GM23248 (cell line): Measurements from ENCODE around the gene UST. TPM values are rescaled to one million over a fixed set of nuclear protein-coding genes. Genes with fewer than 3 reads are reported as not detected.
"Not testable (repeated sequence)": the region's sequence is repeated elsewhere in the genome, so short reads cannot be mapped to it uniquely, and the experiment has no call there.

ENCODE experiments used
- DNase-seq: peaks from one replicate; pipeline ENCODE4 v3.0.0-alpha.2; 2015
- H2AFZ ChIP-seq: fragments of 200-600 bp; sonication (generic); 2 replicates; pipeline ENCODE4 v1.6.1; 2016; ENCODE audit warnings: antibody characterized with exemption
- H3F3A ChIP-seq: fragments of 200-600 bp; sonication (generic); 2 replicates; pipeline ENCODE4 v1.6.1; 2016; ENCODE audit warnings: mild to moderate bottlenecking, antibody characterized with exemption, mixed run types; ENCODE audit not compliant: insufficient read depth
- H3K27ac ChIP-seq: fragments of 200-600 bp; sonication (generic); 2 replicates; pipeline ENCODE4 v1.5.1; 2016; ENCODE audit warnings: mild to moderate bottlenecking
- H3K27me3 ChIP-seq: fragments of 200-600 bp; sonication (generic); replicated peaks from 2 replicates; pipeline ENCODE4 v1.6.1; 2016; ENCODE audit warnings: mild to moderate bottlenecking; ENCODE audit not compliant: insufficient read depth
- H3K36me3 ChIP-seq: fragments of 200-600 bp; sonication (generic); 2 replicates; pipeline ENCODE4 v1.6.1; 2016; ENCODE audit warnings: low read depth, mild to moderate bottlenecking
- H3K4me1 ChIP-seq: fragments of 200-600 bp; sonication (generic); 2 replicates; pipeline ENCODE4 v1.6.1; 2016; ENCODE audit warnings: mild to moderate bottlenecking; ENCODE audit not compliant: insufficient read depth
- H3K4me2 ChIP-seq: fragments of 200-600 bp; sonication (generic); one replicate; pipeline ENCODE4 v1.6.1; 2016; ENCODE audit warnings: mild to moderate bottlenecking; ENCODE audit not compliant: unreplicated experiment
- H3K4me3 ChIP-seq: fragments of 200-600 bp; sonication (generic); 2 replicates; pipeline ENCODE4 v1.5.1; 2016; ENCODE audit warnings: mild to moderate bottlenecking
- H3K79me2 ChIP-seq: fragments of 200-600 bp; sonication (generic); 2 replicates; pipeline ENCODE4 v1.6.1; 2016; ENCODE audit warnings: mild to moderate bottlenecking; ENCODE audit not compliant: insufficient read depth
- H3K9ac ChIP-seq: fragments of 200-600 bp; sonication (generic); 2 replicates; pipeline ENCODE4 v1.6.1; 2016; ENCODE audit warnings: mild to moderate bottlenecking
- H3K9me2 ChIP-seq: fragments of 200-600 bp; sonication (generic); 2 replicates; pipeline ENCODE4 v1.6.1; 2016; ENCODE audit warnings: mixed run types, mild to moderate bottlenecking, moderate library complexity; ENCODE audit not compliant: insufficient read depth
- H3K9me3 ChIP-seq: fragments of 200-600 bp; sonication (generic); one replicate; pipeline ENCODE4 v1.6.1; 2017; ENCODE audit warnings: low read depth
- H4K20me1 ChIP-seq: fragments of 200-600 bp; sonication (generic); 2 replicates; pipeline ENCODE4 v1.6.0; 2016; ENCODE audit not compliant: insufficient read depth
- EZH2 ChIP-seq: fragments of 200-600 bp; sonication (generic); IDR thresholded peaks from 2 replicates; pipeline ENCODE4 v1.6.1; 2018; ENCODE audit warnings: antibody characterized with exemption, mild to moderate bottlenecking; ENCODE audit not compliant: insufficient read depth, poor library complexity, severe bottlenecking
- EZH2phosphoT487 ChIP-seq: fragments of 200-600 bp; sonication (generic); IDR thresholded peaks from 2 replicates; pipeline ENCODE4 v1.6.1; 2018; ENCODE audit warnings: antibody characterized with exemption, moderate library complexity, mild to moderate bottlenecking, low read depth; ENCODE audit not compliant: insufficient read depth
- WGBS, 2 experiments: methylation state at CpG; one replicate each; pipeline ENCODE4 v1.1.6; 2015 to 2017; ENCODE audit warnings: low lambda C conversion rate in 2 of 2, low coverage in 1 of 2; ENCODE audit errors: missing lambda C conversion rate in 2 of 2; 5-methylcytosine and 5-hydroxymethylcytosine counted together
- in situ Hi-C: fragments of 300-500 bp; cut with MboI; formaldehyde crosslinking; loops from 2 replicates; pipeline ENCODE4 v1.15.0; 2020
- polyA plus RNA-seq: library from polyadenylated mRNA; unstranded; fragments of >200 nt; fragmentation: Nextera tagmentation; extraction: Ambion mirVana; gene quantifications from 2 replicates; pipeline ENCODE4 v1.2.1, GENCODE V29; 2016
- total RNA-seq: library from RNA; depleted of rRNA; stranded (reverse); fragments of >200 nt; shearing (Covaris generic); gene quantifications from 2 replicates; pipeline ENCODE4 v1.2.3, GENCODE V29; 2014

Gene UST
- total and polyA plus RNA-seq, 2 experiments from 2014 or later = 10.1 to 23.3 TPM

DNA sequence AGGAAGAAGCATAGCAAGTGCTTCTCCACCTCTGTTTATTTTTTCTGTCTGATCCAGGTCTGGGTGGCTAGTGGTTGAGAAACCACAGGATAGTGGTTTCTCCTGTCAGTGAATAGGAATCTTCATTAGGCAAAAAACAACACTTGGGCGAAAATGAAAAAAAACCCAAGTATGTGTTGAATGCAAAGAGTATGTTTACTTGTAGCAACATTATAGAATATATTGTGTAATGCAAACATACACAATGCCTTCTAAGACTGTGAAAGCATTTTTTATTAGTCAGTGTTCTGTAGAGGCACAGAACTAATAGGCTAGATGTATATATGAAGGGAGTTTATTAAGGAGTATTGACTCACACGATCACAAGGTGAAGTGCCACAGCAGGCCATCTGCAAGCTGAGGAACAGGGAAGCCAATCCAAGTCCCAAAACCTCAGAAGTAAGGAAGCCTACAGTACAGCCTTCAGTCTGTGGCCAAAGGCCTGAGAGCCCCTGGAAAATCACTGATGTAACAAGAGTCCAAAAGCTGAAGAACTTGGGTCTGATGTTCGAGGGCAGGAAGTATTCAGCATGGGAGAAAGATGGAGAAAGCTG, 111.1 kb downstream of the UST start:
- no peak overlapping the region for H3K27ac ChIP-seq
- no peak overlapping the region for H3K9ac ChIP-seq

DNA sequence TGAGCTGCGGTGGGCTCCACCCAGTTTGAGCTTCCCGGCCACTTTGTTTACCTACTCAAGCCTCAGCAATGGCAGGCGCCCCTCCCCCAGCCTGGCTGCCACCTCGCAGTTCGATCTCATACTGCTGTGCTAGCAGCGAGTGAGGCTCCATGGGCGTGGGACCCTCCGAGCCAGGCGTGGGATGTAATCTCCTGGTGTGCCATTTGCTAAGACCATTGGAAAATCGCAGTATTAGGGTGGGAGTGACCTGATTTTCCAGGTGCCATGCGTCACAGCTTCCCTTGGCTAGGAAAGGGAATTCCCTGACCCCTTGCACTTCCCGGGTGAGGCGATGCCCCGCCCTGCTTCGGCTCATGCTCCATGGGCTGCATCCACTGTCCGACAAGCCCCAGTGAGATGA, 117.3 kb downstream of the UST start:
- Histone ChIP-seq H3K79me2 (peaks cover 60% of the 10 kb centered on the region), H3K4me1 (peaks cover 22% of the 10 kb centered on the region), H3F3A (peaks cover 29% of the 10 kb centered on the region)
- H3K27ac ChIP-seq, in situ Hi-C loops, H4K20me1 ChIP-seq, DNase-seq, H3K4me3 ChIP-seq, H3K4me2 ChIP-seq, H3K9me3 ChIP-seq, H3K36me3 ChIP-seq, H3K9me2 ChIP-seq, H2AFZ ChIP-seq, H3K27me3 ChIP-seq, H3K9ac ChIP-seq: not testable (repeated sequence)
- 86 to 89% methylated on average over 16 of the region's 16 CpGs for WGBS, 2 experiments

More for the DNA sequence above, 111.1 kb downstream of the UST start:
- Histone ChIP-seq H3K9me3 (no peaks in the 10 kb centered on the region), H2AFZ (no peak overlapping the region), H3K4me1 (peaks cover 21% of the 10 kb centered on the region), H3K9me2 (no peaks in the 10 kb centered on the region), H4K20me1 (peaks cover 16% of the 10 kb centered on the region; the same call in 1 of the 2 replicates), H3K36me3 (no peaks in the 10 kb centered on the region), H3K27me3 (no peaks in the 10 kb centered on the region), H3K4me2 (peak overlapping the region; percentile 62), H3K4me3 (peak overlapping the region; percentile 6; the same call in 1 of the 2 replicates), H3F3A (peaks cover 14% of the 10 kb centered on the region), H3K79me2 (peaks cover 53% of the 10 kb centered on the region)
- TF ChIP-seq EZH2phosphoT487 = peak; percentile 81; the same call in 1 of the 2 replicates
- no peak for TF ChIP-seq EZH2
- in situ Hi-C loops = no loop called here
- DNase-seq = peak; percentile 61
- 23% methylated on average over 3 of the region's 3 CpGs for WGBS, 2 experiments

DNA sequence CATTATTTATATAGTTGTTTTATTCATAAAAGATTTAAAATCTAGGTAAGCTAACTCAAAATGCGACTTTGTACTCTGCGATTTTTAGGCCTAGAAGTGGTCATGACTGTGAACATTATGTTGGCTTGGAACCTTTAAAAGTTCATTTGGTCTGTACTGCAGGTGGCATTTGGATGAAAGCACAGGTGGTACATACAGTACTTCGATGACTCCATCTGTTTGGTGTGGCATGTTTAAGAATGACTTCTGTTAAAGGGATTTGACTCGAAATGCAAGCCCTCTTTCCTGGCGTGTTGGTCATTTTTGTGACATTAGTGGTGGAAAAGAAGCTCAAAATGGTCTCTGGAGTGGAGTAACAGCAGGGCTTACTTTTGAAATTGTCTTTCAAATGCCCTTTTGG, 118.1 kb downstream of the UST start:
- WGBS, 2 experiments = 89 to 91% methylated on average over 5 of the region's 5 CpGs
- H3K9me2 ChIP-seq = no peaks in the 10 kb centered on the region
- H2AFZ ChIP-seq = no peak overlapping the region
- H3K4me2 ChIP-seq = no peak overlapping the region
- TF ChIP-seq EZH2 (no peak), EZH2phosphoT487 (no peak)
- peaks cover 60% of the 10 kb centered on the region for H3K79me2 ChIP-seq
- no peak overlapping the region for H3K4me3 ChIP-seq
- no peak for DNase-seq
- peaks cover 36% of the 10 kb centered on the region for H3F3A ChIP-seq
- no peak overlapping the region for H3K9ac ChIP-seq
- H3K27ac ChIP-seq = no peak overlapping the region
- H4K20me1 ChIP-seq = no peaks in the 10 kb centered on the region
- H3K36me3 ChIP-seq = no peaks in the 10 kb centered on the region
- H3K27me3 ChIP-seq = no peaks in the 10 kb centered on the region
- peaks cover 30% of the 10 kb centered on the region for H3K4me1 ChIP-seq
- in situ Hi-C loops = no loop called here
- no peaks in the 10 kb centered on the region for H3K9me3 ChIP-seq

DNA sequence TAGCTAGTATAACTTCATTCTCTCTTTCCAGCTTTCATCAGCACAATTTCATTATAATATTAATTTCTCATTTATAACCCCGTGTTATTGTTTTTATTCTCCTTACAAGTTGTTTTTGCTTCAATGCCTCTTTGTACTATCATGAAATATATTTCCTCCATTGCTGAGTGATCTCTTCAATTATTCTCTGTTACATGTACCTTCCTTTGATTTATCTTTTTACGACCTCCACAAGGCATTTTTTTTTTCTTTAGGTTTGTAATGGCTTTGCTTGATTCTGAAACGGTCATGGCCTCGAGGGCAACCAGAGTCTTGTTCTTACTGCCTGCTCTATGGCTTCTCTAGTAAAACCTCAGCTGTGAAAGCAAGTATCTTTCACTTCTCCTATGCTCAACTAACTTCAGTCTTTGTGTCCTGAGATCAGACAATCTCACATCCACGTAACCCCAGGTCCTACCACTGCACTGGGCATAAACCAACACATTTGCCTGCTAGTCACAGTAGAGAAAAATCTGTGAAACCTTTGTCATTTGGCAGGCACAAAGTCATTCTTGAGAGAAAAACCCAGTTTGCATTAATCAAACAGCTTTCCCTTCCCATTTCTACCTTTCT, 119.9 kb downstream of the UST start:
- H3F3A ChIP-seq = peaks cover 41% of the 10 kb centered on the region
- no peak overlapping the region for H3K27ac ChIP-seq
- in situ Hi-C loops = no loop called here
- TF ChIP-seq EZH2 (no peak), EZH2phosphoT487 (no peak)
- H3K4me3 ChIP-seq = no peak overlapping the region
- no peaks in the 10 kb centered on the region for H3K9me3 ChIP-seq
- no peaks in the 10 kb centered on the region for H3K36me3 ChIP-seq
- H4K20me1 ChIP-seq = no peaks in the 10 kb centered on the region
- peaks cover 32% of the 10 kb centered on the region for H3K4me1 ChIP-seq
- no peak overlapping the region for H3K4me2 ChIP-seq
- 82 to 88% methylated on average over 5 of the region's 5 CpGs for WGBS, 2 experiments
- no peaks in the 10 kb centered on the region for H3K9me2 ChIP-seq
- DNase-seq = no peak
- H3K27me3 ChIP-seq = no peaks in the 10 kb centered on the region
- no peak overlapping the region for H2AFZ ChIP-seq
- H3K79me2 ChIP-seq = peaks cover 56% of the 10 kb centered on the region
- no peak overlapping the region for H3K9ac ChIP-seq
